NCI-H2196 (cell line): ENCODE results near the gene IL2RA.
"Not testable (repeated sequence)": the region's sequence is repeated elsewhere in the genome, so short reads cannot be mapped to it uniquely, and the experiment has no call there.

ENCODE experiments used
- DNase-seq: peaks from one replicate; lab custom pipeline; 2025; ENCODE audit not compliant: unreplicated experiment; lab: John Stamatoyannopoulos, UW

IL2RA gene

GRCh38 chr10:5963071-5963470, 99.1 kb downstream of the IL2RA start:
- no peak for DNase-seq

- not testable (repeated sequence) for DNase-seq
Observed at GRCh38 chr10:5962358-5962940, 99.7 kb downstream of the IL2RA start.

GRCh38 chr10:5961405-5962100, 100.6 kb downstream of the IL2RA start:
- no peak for DNase-seq

GRCh38 chr10:5960973-5961275, 101.2 kb downstream of the IL2RA start:
- not testable (repeated sequence) for DNase-seq
